Spleen (tissue), 13 donors: ENCODE measurements around the gene PAM. TPM values are rescaled to one million over a fixed set of nuclear protein-coding genes. Genes with fewer than 3 reads are reported as not detected.
A peak's percentile ranks its signal among the peaks of the same experiment; 100 is the strongest.

ENCODE experiments used
- DNase-seq: peaks from one replicate; pipeline ENCODE4 v3.0.0-alpha.2; 2020
- H3K27ac ChIP-seq, 8 donors: fragments of 200-600 bp; sonication (generic) in 7 of 8; 1 replicate in 4 of 8; 2 replicates in 4 of 8; pipeline versions ENCODE4 v1.5.0 to v1.8.0; 2016 to 2021; ENCODE audit warnings: inconsistent platforms in 4 of 8, mild to moderate bottlenecking in 4 of 8, moderate library complexity in 1 of 8
- H3K27me3 ChIP-seq, 7 donors: fragments of 200-600 bp; sonication (generic) in 6 of 7; replicated peaks in 1 of 7; 1 replicate in 4 of 7; 2 replicates in 3 of 7; pipeline versions ENCODE4 v1.5.0 to v1.8.0; 2016 to 2021; ENCODE audit warnings: inconsistent platforms in 3 of 7, mild to moderate bottlenecking in 1 of 7
- H3K36me3 ChIP-seq, 6 donors: fragments of 200-600 bp; sonication (generic) in 5 of 6; 1 replicate in 4 of 6; 2 replicates in 2 of 6; pipeline versions ENCODE4 v1.5.0 to v1.8.0; 2016 to 2021; ENCODE audit warnings: inconsistent platforms in 2 of 6
- H3K4me1 ChIP-seq, 6 donors: fragments of 200-600 bp; sonication (generic) in 5 of 6; 1 replicate in 3 of 6; 2 replicates in 3 of 6; pipeline versions ENCODE4 v1.5.0 to v1.8.0; 2016 to 2021; ENCODE audit warnings: inconsistent platforms in 3 of 6
- H3K4me3 ChIP-seq, 8 donors: fragments of 200-600 bp; sonication (generic) in 7 of 8; 1 replicate in 4 of 8; 2 replicates in 4 of 8; pipeline versions ENCODE4 v1.5.0 to v1.8.0; 2016 to 2021; ENCODE audit warnings: inconsistent platforms in 4 of 8, mild to moderate bottlenecking in 4 of 8, moderate library complexity in 2 of 8
- H3K9me3 ChIP-seq, 8 donors: fragments of 200-600 bp; sonication (generic) in 7 of 8; 1 replicate in 4 of 8; 2 replicates in 4 of 8; pipeline versions ENCODE4 v1.5.0 to v1.8.0; 2016 to 2021; ENCODE audit warnings: inconsistent platforms in 4 of 8
- CTCF ChIP-seq, 11 experiments: fragments of 200-600 bp in 7 of 11; fragments of 450-650 bp in 4 of 11; sonication (generic) in 4 of 11; IDR thresholded peaks in 8 of 11; conservative IDR thresholded peaks in 3 of 11; 1 replicate in 7 of 11; 2 replicates in 4 of 11; pipeline versions ENCODE4 v1.4.0 to v1.8.0; 2016 to 2021; ENCODE audit warnings: antibody characterized with exemption in 11 of 11, inconsistent platforms in 4 of 11, mild to moderate bottlenecking in 1 of 11
- POLR2A ChIP-seq, 3 donors: fragments of 450-650 bp; IDR thresholded peaks; one replicate each; pipeline ENCODE4 v1.5.1; 2017; ENCODE audit warnings: antibody characterized with exemption in 3 of 3, mild to moderate bottlenecking in 1 of 3
- POLR2AphosphoS5 ChIP-seq, 3 donors: sonication (generic); formaldehyde crosslinking; IDR thresholded peaks; one replicate each; pipeline ENCODE4 v1.5.1; 2017; ENCODE audit warnings: antibody characterized with exemption in 3 of 3
- WGBS, 5 donors: extraction: QIAGEN DNeasy Blood & Tissue Kit in 3 of 5; methylation state at CpG; one replicate each; pipeline versions ENCODE4 v1.1.5 to v1.1.7; 2013 to 2018; 5-methylcytosine and 5-hydroxymethylcytosine counted together
- intact Hi-C: fragments of 100-400 bp; cut with DNase I; formaldehyde crosslinking; loops from one replicate; pipeline ENCODE4 v1.15.0; 2023; ENCODE audit warnings: low total_unique reads
- long read RNA-seq, 2 donors: transcript quantifications; one replicate each; lab custom pipeline, GENCODE V29; 2026
- polyA plus RNA-seq, 3 donors: library from polyadenylated mRNA; stranded (reverse); fragments of 200-250 nt; gene quantifications; one replicate each; pipeline ENCODE4 v1.2.1, GENCODE V29; 2013
- total RNA-seq, 7 donors: library from RNA; depleted of rRNA in 3 of 7; stranded (reverse); fragments of >200 nt in 3 of 7; fragmentation: NEBNext Ultra II Directional in 4 of 7; extraction: Animal tissue kit (Norgen Biotek cat#: 25700) in 4 of 7; gene quantifications; one replicate each; pipeline versions ENCODE4 v1.1.0 to v1.2.1, GENCODE V29; 2016 to 2021
- donor health status: healthy with polysubstance abuse.
- donor health status: DM: no; HTN: no; CAD: no; lungs with moderate emphysema.
- donor health status: DM: no; HTN: no; CAD: no.
- donor health status: Bipolar disorder and iron deficiency.
- donor health status: healthy.
- donor health status: DM: no; HTN: no; CAD: no.
- donor health status: DM: yes; HTN: yes; CAD: no.

Gene PAM
- 100 to 1,000 TPM; 101 to 155 (median 117) TPM for total RNA-seq
- polyA plus RNA-seq = 10 to 100 TPM; 37.4 to 49.2 (median 40.0) TPM
- long read RNA-seq, donor 1, full-length matches to known transcripts = 4 of 23 reads
- long read RNA-seq, donor 1, partial matches to known transcripts = 19 of 23 reads
- long read RNA-seq, donor 1, other reads (novel, unspliced or antisense) = 0 of 23 reads
- long read RNA-seq, donor 2, full-length matches to known transcripts = 1 of 8 reads
- long read RNA-seq, donor 2, partial matches to known transcripts = 7 of 8 reads
- long read RNA-seq, donor 2, other reads (novel, unspliced or antisense) = 0 of 8 reads

DNA sequence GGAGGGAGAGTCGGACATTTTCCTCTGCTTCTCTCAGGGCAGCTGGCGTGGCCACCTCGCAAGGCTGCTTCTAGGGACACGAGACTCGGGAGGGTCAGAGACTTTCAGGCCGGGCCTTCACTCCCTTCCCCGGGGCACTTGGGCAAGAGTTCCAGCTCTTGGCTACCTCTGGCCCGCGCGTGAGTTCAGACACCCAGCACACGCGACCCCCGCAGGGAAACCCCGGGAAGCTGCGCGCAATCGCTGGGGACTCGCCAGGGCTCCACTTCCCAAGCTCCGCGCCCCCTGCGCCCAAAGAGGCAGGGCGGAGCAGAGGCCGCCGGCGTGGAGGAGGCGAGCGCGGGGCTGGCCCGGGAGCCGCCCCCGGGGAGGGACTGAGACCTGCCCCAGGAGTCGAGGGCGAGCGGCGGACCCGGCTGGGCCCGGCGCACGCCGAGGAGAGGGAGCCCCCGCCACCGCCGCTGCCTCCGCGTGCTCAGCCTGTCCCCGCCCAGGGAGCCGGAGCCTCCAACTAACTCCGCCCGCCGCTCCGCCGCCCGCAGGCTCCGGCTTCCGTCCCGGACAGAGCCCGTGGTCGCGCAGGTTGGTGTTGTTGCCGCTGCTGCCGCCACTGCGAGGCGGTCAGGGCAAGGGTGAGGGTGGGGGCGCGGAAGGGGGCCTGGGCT is at the start of gene PAM:
Gene PAM (plus strand): TSS at position 539 of the 665 bp plus-strand sequence. CDS start 110,891 bp downstream, outside the sequence.
- Histone ChIP-seq H3K27ac (peak within 1 kb of the TSS; percentile 63 to 90 (median 84)), H3K36me3 (no peaks in the 10 kb centered on the region), H3K4me3 (peak within 1 kb of the TSS; percentile 57 to 90 (median 76)), H3K27me3 (peaks cover 0 to 23% (median 5%) of the 10 kb centered on the region in 7 donors), H3K4me1 (peaks cover 6 to 51% (median 33%) of the 10 kb centered on the region in 6 donors), H3K9me3 (no peaks in the 10 kb centered on the region)
- DNase-seq = peak; percentile 96
- WGBS, 5 donors = 0 to 1% (median 0%) methylated on average over 21 to 65 of the region's 65 CpGs
- peak; percentile 86 to 90 (median 89) for TF ChIP-seq POLR2AphosphoS5 (IDR thresholded peaks at IDR 0.05)
- TF ChIP-seq CTCF (IDR thresholded peaks at IDR 0.05 in 8 of 11, conservative IDR thresholded peaks at IDR 0.05 in 3 of 11) = no peak
- peak in 1 of 3 donors; percentile 23 for TF ChIP-seq POLR2A (IDR thresholded peaks at IDR 0.05)
- intact Hi-C loops = no loop called here

DNA sequence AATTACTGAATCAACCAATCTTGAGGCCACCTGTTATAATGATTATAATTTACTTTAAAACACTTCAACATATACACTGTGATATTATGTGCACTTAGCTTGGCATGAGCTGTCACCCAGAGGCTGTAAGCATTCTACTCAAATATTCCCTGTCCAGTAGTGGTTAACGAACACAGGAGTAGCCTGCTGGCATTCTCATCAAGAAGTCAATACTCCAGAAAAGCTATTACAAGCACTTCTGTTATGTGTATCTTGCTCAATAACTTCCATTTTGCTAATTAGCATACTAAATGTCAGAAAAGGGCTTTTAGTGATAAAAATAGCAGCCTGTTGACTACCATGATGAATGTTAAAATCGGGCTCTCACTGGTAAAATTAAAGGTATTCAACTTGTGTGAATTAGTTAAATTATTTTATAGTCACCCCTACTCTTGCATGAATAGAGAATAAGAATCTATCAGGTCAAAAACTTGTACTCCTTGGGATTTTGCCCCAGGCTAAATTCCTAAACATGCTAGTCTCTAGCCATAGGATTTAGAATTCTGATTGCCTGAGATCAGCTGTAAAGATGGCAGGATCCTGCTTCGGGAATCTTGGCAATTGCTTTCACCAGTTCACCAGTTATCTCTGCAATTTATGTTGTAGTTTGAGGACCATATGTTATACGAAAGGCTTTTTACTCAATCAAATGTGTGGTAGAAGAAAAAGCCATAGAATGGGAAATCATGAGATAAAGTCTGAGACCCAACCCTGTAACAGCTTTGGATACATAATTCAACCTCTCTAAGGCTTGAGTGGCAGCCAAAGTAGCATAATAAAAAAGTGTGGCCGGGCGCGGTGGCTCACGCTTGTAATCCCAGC is 43.4 kb upstream of the PAM start:
- DNase-seq = no peak
- H3K4me3 ChIP-seq = no peak overlapping the region
- H3K27me3 ChIP-seq = no peaks in the 10 kb centered on the region
- no peak overlapping the region for H3K27ac ChIP-seq
- no peaks in the 10 kb centered on the region for H3K9me3 ChIP-seq
- WGBS, 5 donors = 84 to 94% (median 91%) methylated on average over 8 of the region's 8 CpGs
- H3K36me3 ChIP-seq = no peaks in the 10 kb centered on the region
- TF ChIP-seq CTCF (IDR thresholded peaks at IDR 0.05 in 8 of 11, conservative IDR thresholded peaks at IDR 0.05 in 3 of 11) (no peak), POLR2A (IDR thresholded peaks at IDR 0.05) (no peak), POLR2AphosphoS5 (IDR thresholded peaks at IDR 0.05) (no peak)
- H3K4me1 ChIP-seq = no peaks in the 10 kb centered on the region
- intact Hi-C loops = no loop called here

DNA sequence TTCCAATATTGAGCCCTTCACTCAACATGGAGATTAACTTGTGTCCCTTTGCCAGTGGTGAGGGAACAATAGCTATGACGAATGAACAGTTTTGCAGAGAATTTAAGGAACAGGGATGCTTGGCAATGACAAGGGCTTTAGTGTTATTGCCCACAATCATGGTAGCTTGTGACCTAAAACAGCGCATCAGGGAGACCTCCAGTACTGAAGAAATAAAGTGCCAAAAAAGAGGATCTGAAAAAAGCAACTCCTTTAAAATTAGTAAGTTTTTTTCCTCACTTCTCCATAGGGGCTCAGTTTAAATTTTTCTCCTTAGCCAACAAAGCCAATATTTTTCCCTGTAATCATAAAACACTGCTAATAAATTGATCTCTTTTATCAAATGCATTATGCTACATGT is 41.8 kb upstream of the PAM start:
- H3K4me1 ChIP-seq = no peaks in the 10 kb centered on the region

More for the DNA sequence above, 41.8 kb upstream of the PAM start:
- no peak for TF ChIP-seq CTCF (IDR thresholded peaks at IDR 0.05 in 8 of 11, conservative IDR thresholded peaks at IDR 0.05 in 3 of 11)
- TF ChIP-seq POLR2A (IDR thresholded peaks at IDR 0.05) = no peak
- TF ChIP-seq POLR2AphosphoS5 (IDR thresholded peaks at IDR 0.05) = no peak
- WGBS, 5 donors = 81 to 87% (median 84%) methylated on average over 2 of the region's 2 CpGs
- Histone ChIP-seq H3K9me3 (no peaks in the 10 kb centered on the region), H3K27ac (no peak overlapping the region), H3K27me3 (no peaks in the 10 kb centered on the region), H3K36me3 (no peaks in the 10 kb centered on the region), H3K4me3 (no peak overlapping the region)
- no peak for DNase-seq
- intact Hi-C loops = no loop called here
